T47D (cell line): ENCODE measurements around the gene CCDC7.
"Not testable (repeated sequence)": the region's sequence is repeated elsewhere in the genome, so short reads cannot be mapped to it uniquely, and the experiment has no call there.

Experiments
- DNase-seq, 2 experiments: peaks; one replicate each; pipeline versions ENCODE4 v3.0.0 to v3.0.0-alpha.2; 2011 to 2012; ENCODE audit warnings: low read depth in 1 of 2, low spot score in 1 of 2
- JUND ChIP-seq: IDR thresholded peaks from 2 replicates; pipeline ENCODE4 v1.6.1; 2012; ENCODE audit warnings: low read depth
- in situ Hi-C: cut with HindIII; loops from 2 replicates; pipeline ENCODE4 v1.10.0; 2016; ENCODE audit warnings: low sequenced_read_pairs, low pct_unique_long_range_greater_than_20kb

The CCDC7 gene

DNA sequence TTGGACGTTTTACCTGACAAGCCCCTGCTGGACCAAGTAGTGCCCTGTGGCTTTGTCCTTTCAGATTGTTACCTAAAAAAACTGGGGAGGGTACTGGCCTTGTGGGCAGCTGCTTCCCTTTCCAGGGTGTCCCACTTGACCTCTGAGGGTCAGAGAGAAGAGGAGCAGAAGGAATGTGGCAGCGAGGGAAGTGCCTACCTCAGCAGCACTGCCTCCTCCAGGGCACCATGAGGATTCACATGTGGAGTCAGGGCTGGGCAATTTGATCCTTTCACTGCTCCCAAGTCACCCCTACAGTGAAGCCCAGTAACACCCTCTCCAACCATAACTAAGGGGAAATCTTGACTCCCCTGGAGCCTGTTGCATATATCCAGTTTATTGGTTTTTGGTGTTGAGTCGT, 447.5 kb downstream of the CCDC7 start:
- no peak for DNase-seq
- in situ Hi-C loops: no loop called here
- no peak for TF ChIP-seq JUND

GRCh38 chr10:32893916-32894664, 448.1 kb downstream of the CCDC7 start:
- DNase-seq: no peak
- in situ Hi-C loops: no loop called here
- no peak for TF ChIP-seq JUND

- DNase-seq, in situ Hi-C loops: not testable (repeated sequence)
Observed at GRCh38 chr10:32895200-32895968, 449.4 kb downstream of the CCDC7 start.

DNA sequence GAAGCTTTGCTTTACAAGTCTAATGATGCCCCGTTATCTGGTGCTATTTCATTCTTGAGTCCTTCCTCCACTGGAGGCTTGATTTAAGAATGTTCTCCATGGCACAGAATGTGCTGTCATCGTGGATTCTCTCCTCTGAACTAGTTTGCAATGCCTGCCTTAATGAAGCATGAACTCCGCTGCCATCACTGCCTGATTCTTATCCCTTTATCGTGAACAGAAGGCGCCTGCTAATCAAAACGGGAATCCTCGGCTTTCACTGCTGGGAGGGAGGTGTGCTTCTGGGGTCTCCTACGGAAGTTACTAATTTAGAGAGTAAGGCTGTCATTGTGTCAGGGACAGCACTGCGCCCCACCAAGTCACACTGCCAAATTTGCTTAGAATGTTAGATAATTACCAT, 455.9 kb downstream of the CCDC7 start:
- TF ChIP-seq JUND: no peak
- in situ Hi-C loops: no loop called here
- no peak for DNase-seq

DNA sequence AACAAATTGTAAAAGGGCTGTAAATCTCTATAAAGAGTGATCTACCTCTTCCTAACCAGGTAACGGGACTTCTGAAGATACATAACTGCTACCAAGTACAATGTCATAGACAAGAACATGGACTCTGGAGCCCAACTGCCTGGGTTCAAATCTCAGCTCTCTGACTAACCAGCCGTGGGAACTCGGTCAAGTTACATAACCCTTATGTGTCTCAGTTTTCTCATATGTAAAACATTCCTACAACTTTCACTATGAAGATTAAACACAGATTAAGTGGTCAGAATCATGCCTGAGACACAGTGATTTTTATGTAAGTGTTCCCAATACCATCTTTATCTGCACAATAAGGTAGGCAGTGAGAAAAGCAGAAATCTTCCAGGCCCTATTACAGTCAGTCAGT, 459.5 kb downstream of the CCDC7 start:
- in situ Hi-C loops: no loop called here
- TF ChIP-seq JUND: no peak
- no peak for DNase-seq

DNA sequence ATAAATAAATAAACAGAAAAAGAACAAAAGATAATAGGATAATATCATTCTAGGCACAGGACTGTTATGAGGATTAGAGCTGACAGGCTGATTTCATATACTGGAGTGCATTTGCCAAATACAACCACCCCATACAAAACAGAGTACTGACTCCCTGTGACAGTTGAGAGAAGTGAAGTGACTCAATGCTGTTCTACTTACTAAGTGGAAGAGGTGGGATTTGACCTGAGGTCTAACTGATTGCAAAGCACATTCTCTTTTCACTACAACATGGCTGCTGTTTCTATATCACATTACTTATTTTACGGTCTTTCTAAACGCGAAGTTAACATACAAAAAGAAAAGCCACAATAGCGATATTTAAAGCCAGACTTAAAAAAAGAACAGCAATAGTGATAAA, 460.7 kb downstream of the CCDC7 start:
- TF ChIP-seq JUND: no peak
- no peak for DNase-seq
- in situ Hi-C loops: no loop called here

- in situ Hi-C loops: no loop called here
- no peak for DNase-seq
- TF ChIP-seq JUND: no peak
Observed at GRCh38 chr10:32909456-32909855, 463.5 kb downstream of the CCDC7 start.

DNA sequence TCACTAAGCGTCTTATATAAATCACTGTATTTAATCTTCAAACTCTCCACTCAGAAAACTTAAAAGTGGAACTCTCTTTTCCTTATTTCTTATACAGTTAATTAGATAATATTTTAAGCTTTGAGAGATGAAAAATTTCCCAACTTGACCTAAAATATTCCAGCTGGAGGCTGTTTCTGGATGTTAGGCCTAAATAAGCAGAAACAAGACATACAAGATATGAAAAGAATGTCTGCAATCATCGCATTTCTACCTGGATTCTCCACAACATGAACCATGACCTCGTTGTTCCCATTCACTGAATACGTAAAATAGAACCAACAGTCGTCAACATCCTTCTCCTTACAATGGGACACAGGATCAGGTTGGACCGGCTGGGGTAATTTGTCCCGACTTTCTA, 464.0 kb downstream of the CCDC7 start:
- DNase-seq, in situ Hi-C loops: not testable (repeated sequence)

DNA sequence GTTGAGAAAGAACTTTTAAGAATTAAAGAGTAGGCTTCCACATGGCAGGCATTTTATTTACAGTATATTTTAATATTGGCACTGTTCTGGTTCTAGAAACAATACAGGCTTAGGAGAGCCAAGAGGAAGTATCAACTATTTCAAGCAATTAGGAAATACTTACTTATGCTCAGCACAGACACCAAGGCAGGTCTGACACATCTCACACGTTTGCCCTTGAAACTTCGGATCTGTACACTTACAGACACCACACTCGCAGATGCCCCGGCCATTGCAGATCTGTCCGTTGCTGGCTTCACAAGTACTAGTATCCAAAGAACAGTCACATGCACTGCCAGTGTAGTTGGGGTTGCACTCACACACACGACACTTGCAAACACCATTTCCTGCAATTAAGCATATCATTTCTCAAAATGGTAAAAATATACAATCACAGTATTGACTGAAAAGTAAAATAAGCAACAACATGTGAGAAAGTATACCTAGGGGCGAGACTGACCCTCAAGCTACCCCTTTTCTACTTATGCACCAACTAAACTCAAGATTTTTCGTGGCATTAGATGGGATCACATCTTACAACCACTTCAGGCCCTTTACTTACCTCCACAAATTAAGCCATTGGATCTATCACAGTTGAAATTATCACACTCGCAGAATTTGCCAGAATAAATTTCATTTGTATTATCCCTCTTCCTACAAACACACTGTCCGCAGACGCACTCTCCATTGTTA, 465.5 kb downstream of the CCDC7 start:
- TF ChIP-seq JUND: no peak
- in situ Hi-C loops: no loop called here

GRCh38 chr10:32917817-32918216, 471.9 kb downstream of the CCDC7 start:
- DNase-seq, in situ Hi-C loops: not testable (repeated sequence)

More for the DNA sequence above, 465.5 kb downstream of the CCDC7 start:
- no peak for DNase-seq

DNA sequence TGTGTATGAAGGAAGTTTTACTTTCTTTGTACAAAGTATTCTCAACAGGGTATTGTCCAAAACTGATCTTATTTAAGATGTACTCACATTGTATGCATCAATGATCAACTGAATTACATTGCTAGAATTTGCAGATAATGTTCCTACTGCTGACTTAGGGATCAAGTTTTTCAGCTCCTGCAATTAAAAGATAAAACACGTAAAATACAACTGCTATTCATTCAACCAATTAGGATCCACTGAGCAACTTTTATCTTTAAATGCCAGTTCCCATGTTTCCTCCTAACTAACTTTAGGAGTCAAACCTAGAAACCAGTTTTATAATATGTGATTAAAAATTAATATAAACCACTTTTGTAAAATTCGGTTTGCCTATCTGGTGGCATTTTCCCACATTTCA, 476.2 kb downstream of the CCDC7 start:
- in situ Hi-C loops: no loop called here
- DNase-seq: no peak
- TF ChIP-seq JUND: no peak

- TF ChIP-seq JUND: no peak
Observed at GRCh38 chr10:32923134-32923533, 477.2 kb downstream of the CCDC7 start.

GRCh38 chr10:32923849-32924248, 477.9 kb downstream of the CCDC7 start:
- no peak for TF ChIP-seq JUND
- no peak for DNase-seq
- in situ Hi-C loops: no loop called here

More at GRCh38 chr10:32923134-32923533, 477.2 kb downstream of the CCDC7 start:
- DNase-seq: no peak
- in situ Hi-C loops: no loop called here
